SU-DHL-6 (cell line): ENCODE data around the gene PTP4A1.

Experiments used
- H2AFZ ChIP-seq: fragments of 200-600 bp; sonication (generic); 2 replicates; pipeline ENCODE4 v1.6.1; 2014; ENCODE audit warnings: low read depth, mild to moderate bottlenecking, moderate library complexity, mixed read lengths, antibody characterized with exemption, low read length; ENCODE audit not compliant: severe bottlenecking
- H3F3A ChIP-seq: fragments of 200-600 bp; shearing (Covaris generic); 2 replicates; pipeline ENCODE4 v1.6.0; 2016; ENCODE audit warnings: antibody characterized with exemption, mild to moderate bottlenecking; ENCODE audit not compliant: insufficient read depth
- H3K27ac ChIP-seq: fragments of 200-600 bp; sonication (generic); 2 replicates; pipeline ENCODE4 v1.5.1; 2016; ENCODE audit warnings: low read depth, mild to moderate bottlenecking, low read length, moderate library complexity, mixed read lengths
- H3K27me3 ChIP-seq: fragments of 200-600 bp; sonication (generic), shearing (Covaris generic); 2 replicates; pipeline ENCODE4 v1.6.0; 2014; ENCODE audit warnings: mild to moderate bottlenecking, low read length
- H3K36me3 ChIP-seq: fragments of 200-600 bp; sonication (generic); 2 replicates; pipeline ENCODE4 v1.6.1; 2014; ENCODE audit warnings: mild to moderate bottlenecking, low read length, mixed read lengths
- H3K4me2 ChIP-seq: fragments of 300-600, 200-600 bp; shearing (Covaris generic), sonication (generic); 2 replicates; pipeline ENCODE4 v1.6.0; 2014; ENCODE audit warnings: low read length, low read depth, mild to moderate bottlenecking; ENCODE audit not compliant: poor library complexity, severe bottlenecking
- H3K4me3 ChIP-seq: fragments of 200-600 bp; sonication (generic); 2 replicates; pipeline ENCODE4 v1.5.1; 2014; ENCODE audit warnings: antibody characterized with exemption, low read length, mild to moderate bottlenecking, mixed read lengths; ENCODE audit not compliant: insufficient read depth, poor library complexity, severe bottlenecking
- H3K79me2 ChIP-seq: fragments of 200-600 bp; sonication (generic); 2 replicates; pipeline ENCODE4 v1.6.1; 2014; ENCODE audit warnings: mild to moderate bottlenecking, low read length, moderate library complexity; ENCODE audit not compliant: insufficient read depth
- H3K9ac ChIP-seq: fragments of 200-600 bp; sonication (generic); 2 replicates; pipeline ENCODE4 v1.7.0; 2014; ENCODE audit warnings: mild to moderate bottlenecking, low read length
- H3K9me2 ChIP-seq: fragments of 200-600 bp; sonication (generic); replicated peaks from 2 replicates; pipeline ENCODE4 v1.6.1; 2014; ENCODE audit warnings: low read length; ENCODE audit not compliant: insufficient read depth
- H3K9me3 ChIP-seq: fragments of 200-600 bp; sonication (generic); 2 replicates; pipeline ENCODE4 v1.6.1; 2014; ENCODE audit warnings: low read length, mixed read lengths; ENCODE audit not compliant: insufficient read depth
- H4K20me1 ChIP-seq: fragments of 200-600 bp; sonication (generic); 2 replicates; pipeline ENCODE4 v1.6.1; 2014; ENCODE audit warnings: low read depth, mild to moderate bottlenecking, antibody characterized with exemption, low read length, moderate library complexity, mixed read lengths
- CTCF ChIP-seq: fragments of 200-600 bp; sonication (generic); IDR thresholded peaks from one replicate; pipeline ENCODE4 v1.5.1; 2017; ENCODE audit warnings: antibody characterized with exemption, mild to moderate bottlenecking, low read length, moderate library complexity; ENCODE audit not compliant: insufficient read depth, poor library complexity, severe bottlenecking
- EZH2phosphoT487 ChIP-seq: fragments of 200-600 bp; sonication (generic), shearing (Covaris generic); conservative IDR thresholded peaks from 2 replicates; pipeline ENCODE4 v1.6.1; 2018; ENCODE audit warnings: mild to moderate bottlenecking, antibody characterized with exemption, low read length, moderate library complexity, mixed read lengths

The PTP4A1 gene

GRCh38 chr6:63600136-63600535, 27.9 kb downstream of the PTP4A1 start:
- no peaks in the 10 kb centered on the region for H3K27me3 ChIP-seq
- H3K4me3 ChIP-seq, result no peak overlapping the region

GRCh38 chr6:63609231-63609630, 37.0 kb downstream of the PTP4A1 start:
- TF ChIP-seq CTCF (no peak), EZH2phosphoT487 (no peak)
- H3K9me3 ChIP-seq, result no peaks in the 10 kb centered on the region
- H3K27ac ChIP-seq, result no peak overlapping the region
- H3K4me2 ChIP-seq, result no peak overlapping the region
- no peak overlapping the region for H2AFZ ChIP-seq
- no peaks in the 10 kb centered on the region for H3K9me2 ChIP-seq
- no peaks in the 10 kb centered on the region for H3K27me3 ChIP-seq
- no peaks in the 10 kb centered on the region for H3K79me2 ChIP-seq
- H4K20me1 ChIP-seq, result no peaks in the 10 kb centered on the region
- no peaks in the 10 kb centered on the region for H3K36me3 ChIP-seq
- H3K4me3 ChIP-seq, result no peak overlapping the region
- no peak overlapping the region for H3K9ac ChIP-seq
- H3F3A ChIP-seq, result no peaks in the 10 kb centered on the region

More at GRCh38 chr6:63600136-63600535, 27.9 kb downstream of the PTP4A1 start:
- no peak overlapping the region for H3K4me2 ChIP-seq
- H3K9ac ChIP-seq, result no peak overlapping the region
- no peaks in the 10 kb centered on the region for H3F3A ChIP-seq
- no peaks in the 10 kb centered on the region for H4K20me1 ChIP-seq
- no peaks in the 10 kb centered on the region for H3K9me2 ChIP-seq
- H3K79me2 ChIP-seq, result no peaks in the 10 kb centered on the region
- H3K9me3 ChIP-seq, result no peaks in the 10 kb centered on the region
- TF ChIP-seq EZH2phosphoT487, result no peak
- no peak for TF ChIP-seq CTCF
- no peaks in the 10 kb centered on the region for H3K36me3 ChIP-seq
- H3K27ac ChIP-seq, result no peak overlapping the region
- H2AFZ ChIP-seq, result no peak overlapping the region

GRCh38 chr6:63610944-63611343, 38.7 kb downstream of the PTP4A1 start:
- H3K79me2 ChIP-seq, result no peaks in the 10 kb centered on the region
- H3K27ac ChIP-seq, result no peak overlapping the region
- TF ChIP-seq EZH2phosphoT487 (no peak), CTCF (no peak)
- H4K20me1 ChIP-seq, result no peaks in the 10 kb centered on the region
- no peaks in the 10 kb centered on the region for H3F3A ChIP-seq
- H2AFZ ChIP-seq, result no peak overlapping the region
- H3K9me3 ChIP-seq, result no peaks in the 10 kb centered on the region
- H3K9ac ChIP-seq, result no peak overlapping the region
- H3K4me3 ChIP-seq, result no peak overlapping the region
- H3K27me3 ChIP-seq, result no peaks in the 10 kb centered on the region
- H3K4me2 ChIP-seq, result no peak overlapping the region
- no peaks in the 10 kb centered on the region for H3K36me3 ChIP-seq
- no peaks in the 10 kb centered on the region for H3K9me2 ChIP-seq

DNA sequence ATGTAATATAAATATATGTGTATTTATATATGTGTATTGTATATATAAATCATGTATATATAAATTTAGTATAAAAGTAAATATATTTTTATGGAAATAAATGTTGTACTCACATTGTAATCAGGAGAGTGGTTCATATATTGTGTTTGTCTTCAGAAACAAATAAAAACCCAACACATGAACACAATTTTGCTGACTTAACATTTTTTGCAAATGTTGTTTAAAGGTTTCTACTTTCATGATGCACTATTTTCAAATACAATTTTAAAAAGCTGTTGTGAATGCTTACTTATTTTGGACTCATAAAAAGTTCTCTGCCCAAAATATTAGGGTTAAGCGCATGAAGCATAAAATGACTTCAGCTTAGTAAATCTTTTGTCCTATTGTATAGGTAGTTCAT, 39.3 kb downstream of the PTP4A1 start:
- no peaks in the 10 kb centered on the region for H3K36me3 ChIP-seq
- no peaks in the 10 kb centered on the region for H3K27me3 ChIP-seq
- no peaks in the 10 kb centered on the region for H3F3A ChIP-seq
- H3K27ac ChIP-seq, result no peak overlapping the region
- no peaks in the 10 kb centered on the region for H3K9me3 ChIP-seq
- TF ChIP-seq CTCF, result no peak
- H3K4me2 ChIP-seq, result no peak overlapping the region
- no peaks in the 10 kb centered on the region for H3K9me2 ChIP-seq
- no peak overlapping the region for H3K4me3 ChIP-seq
- H4K20me1 ChIP-seq, result no peaks in the 10 kb centered on the region
- no peaks in the 10 kb centered on the region for H3K79me2 ChIP-seq
- H2AFZ ChIP-seq, result no peak overlapping the region
- H3K9ac ChIP-seq, result no peak overlapping the region
